GM19193 (cell line): Measurements from ENCODE around the gene GNL3.

ENCODE experiments used
- POLR2A ChIP-seq: IDR thresholded peaks from 4 replicates; pipeline ENCODE4 v1.6.1; 2011; ENCODE audit not compliant: insufficient read depth, insufficient read length; ENCODE audit errors: extremely low read depth

The GNL3 gene

GRCh38 chr3:52704611-52705437 is 19.0 kb downstream of the GNL3 start:
- no peak for TF ChIP-seq POLR2A

GRCh38 chr3:52705438-52705687 is 19.5 kb downstream of the GNL3 start:
- no peak for TF ChIP-seq POLR2A

GRCh38 chr3:52705688-52706686 is 20.2 kb downstream of the GNL3 start, which contains the start of the genes GLT8D1 and SPCS1:
Gene GLT8D1 (minus strand): TSS chr3:52705791. CDS start chr3:52700460, 5,331 bp downstream.
Gene SPCS1 (plus strand): TSS chr3:52706106. CDS start chr3:52706247, 141 bp downstream.
- peak; percentile 85 for TF ChIP-seq POLR2A

- TF ChIP-seq POLR2A, result no peak
Observed at GRCh38 chr3:52707585-52707984, 21.8 kb downstream of the GNL3 start.

GRCh38 chr3:52710512-52710911 is 24.7 kb downstream of the GNL3 start:
- no peak for TF ChIP-seq POLR2A

GRCh38 chr3:52712291-52713212 is 26.7 kb downstream of the GNL3 start:
- no peak for TF ChIP-seq POLR2A

- no peak for TF ChIP-seq POLR2A
Observed at GRCh38 chr3:52714335-52715302, 28.8 kb downstream of the GNL3 start.

GRCh38 chr3:52715714-52716305 is 30.0 kb downstream of the GNL3 start:
- no peak for TF ChIP-seq POLR2A

- TF ChIP-seq POLR2A, result no peak
Observed at GRCh38 chr3:52719618-52720017, 33.8 kb downstream of the GNL3 start.

- TF ChIP-seq POLR2A, result no peak
Observed at GRCh38 chr3:52721002-52721729, 35.3 kb downstream of the GNL3 start.

GRCh38 chr3:52721730-52722008 is 35.8 kb downstream of the GNL3 start:
- TF ChIP-seq POLR2A, result no peak

GRCh38 chr3:52722491-52722890 is 36.7 kb downstream of the GNL3 start:
- no peak for TF ChIP-seq POLR2A

GRCh38 chr3:52723935-52724334 is 38.1 kb downstream of the GNL3 start:
- TF ChIP-seq POLR2A, result no peak

- TF ChIP-seq POLR2A, result no peak
Observed at GRCh38 chr3:52724511-52724910, 38.7 kb downstream of the GNL3 start.
